GM12891 (cell line): Measurements from ENCODE around the gene TAAR1.

ENCODE experiments used
- POLR2A ChIP-seq: IDR thresholded peaks from 2 replicates; pipeline ENCODE4 v1.6.1; 2011; ENCODE audit warnings: low read depth, low read length, control low read depth
- TAF1 ChIP-seq: IDR thresholded peaks from 2 replicates; pipeline ENCODE4 v1.6.1; 2011; ENCODE audit warnings: low read depth, low read length, control low read depth

- TF ChIP-seq TAF1 = no peak
- TF ChIP-seq POLR2A = no peak
Observed at GRCh38 chr6:132663661-132664060, 4.7 kb upstream of the TAAR1 start.
